GM19043 (cell line): ENCODE measurements around the gene IQSEC2.

Experiments
- ATAC-seq: cut with Tn5 transposase; IDR thresholded peaks from one replicate; pipeline ENCODE4 v1.9.1; 2021; ENCODE audit warnings: low read depth; ENCODE audit not compliant: unreplicated experiment

The IQSEC2 gene

DNA sequence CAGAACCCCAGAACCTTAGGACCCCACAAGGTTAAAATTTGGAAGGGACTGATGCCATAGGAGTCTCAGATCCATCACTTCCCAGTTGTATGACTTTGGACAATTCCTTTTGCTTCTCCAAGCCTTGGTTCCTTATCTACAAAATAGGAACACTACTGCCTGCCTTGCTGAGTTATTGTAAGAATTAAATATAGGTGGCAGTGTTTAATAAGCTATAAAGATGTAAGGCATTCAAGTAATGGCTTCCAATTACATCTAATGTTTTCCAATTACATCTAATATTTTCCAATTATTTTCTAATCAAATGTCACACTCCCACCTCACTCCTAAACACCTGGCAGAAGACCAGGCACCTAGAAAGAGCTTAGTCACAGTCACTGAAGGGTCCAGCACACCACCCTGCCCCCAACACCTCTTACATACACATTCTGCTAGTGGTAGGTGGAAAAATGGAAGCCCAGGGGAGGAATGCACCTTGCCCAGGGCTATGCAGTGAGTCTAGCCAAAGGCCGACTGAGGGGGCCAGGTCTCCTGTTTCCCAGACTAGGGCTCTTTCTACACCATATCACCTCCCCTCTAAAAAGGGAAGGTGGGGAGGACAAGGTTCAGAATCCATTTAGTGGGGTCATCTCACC, 31.9 kb downstream of the IQSEC2 start:
- ATAC-seq, result no peak

DNA sequence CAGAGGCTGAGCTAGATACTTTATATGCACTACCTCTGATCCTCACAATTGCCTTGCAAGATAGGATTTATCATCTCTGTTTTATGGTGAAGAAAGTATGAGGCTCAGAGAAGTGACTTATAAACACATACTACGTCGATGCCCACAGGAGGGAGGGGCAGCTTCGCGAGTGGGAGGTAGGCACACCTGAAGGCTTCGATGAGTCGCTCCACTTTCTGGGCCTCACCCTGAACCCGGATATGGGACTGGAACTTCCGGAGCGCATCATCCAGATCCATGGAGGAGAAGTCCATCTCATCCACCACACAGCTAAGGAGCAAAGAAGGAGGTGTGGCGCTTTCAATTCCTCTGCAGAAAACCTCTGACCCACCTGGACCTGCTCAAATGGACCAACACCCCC, 33.5 kb downstream of the IQSEC2 start:
- no peak for ATAC-seq

DNA sequence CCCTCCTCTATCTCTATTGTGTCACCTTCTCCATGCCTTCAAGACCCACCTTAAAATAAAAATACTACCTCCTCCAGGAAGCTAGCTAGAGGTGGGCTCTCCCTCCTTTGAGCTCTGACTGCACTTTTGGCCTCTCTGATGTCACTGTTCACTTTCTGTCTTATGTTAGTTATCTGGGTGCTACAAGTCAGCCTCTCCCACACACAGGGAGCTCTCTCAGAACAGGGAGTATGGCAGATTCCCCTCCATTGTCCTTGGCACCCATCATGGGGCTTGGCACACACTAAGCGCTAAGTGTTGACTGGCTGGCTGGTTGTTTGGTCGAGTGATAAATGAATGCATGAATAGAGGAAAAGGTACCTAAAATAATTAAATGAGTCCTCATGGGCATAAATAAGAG, 35.2 kb downstream of the IQSEC2 start:
- ATAC-seq, result no peak

DNA sequence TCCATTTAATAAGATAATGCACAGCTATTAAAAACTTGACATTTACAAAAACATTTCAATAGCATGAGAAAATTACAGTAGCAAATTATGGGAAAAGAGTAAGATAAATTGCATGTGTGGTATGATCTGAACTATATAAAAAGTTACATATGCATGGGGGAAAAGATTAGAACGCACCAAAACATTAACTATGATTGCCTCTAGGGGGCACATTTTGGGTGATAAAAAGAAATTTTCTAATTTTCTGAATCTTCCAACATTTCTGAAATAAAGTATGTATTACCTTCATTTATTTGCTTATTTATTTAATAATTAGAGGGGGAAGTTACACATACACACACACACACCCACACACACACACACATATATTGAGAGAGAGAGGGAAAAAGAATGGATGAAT, 36.8 kb downstream of the IQSEC2 start:
- no peak for ATAC-seq

DNA sequence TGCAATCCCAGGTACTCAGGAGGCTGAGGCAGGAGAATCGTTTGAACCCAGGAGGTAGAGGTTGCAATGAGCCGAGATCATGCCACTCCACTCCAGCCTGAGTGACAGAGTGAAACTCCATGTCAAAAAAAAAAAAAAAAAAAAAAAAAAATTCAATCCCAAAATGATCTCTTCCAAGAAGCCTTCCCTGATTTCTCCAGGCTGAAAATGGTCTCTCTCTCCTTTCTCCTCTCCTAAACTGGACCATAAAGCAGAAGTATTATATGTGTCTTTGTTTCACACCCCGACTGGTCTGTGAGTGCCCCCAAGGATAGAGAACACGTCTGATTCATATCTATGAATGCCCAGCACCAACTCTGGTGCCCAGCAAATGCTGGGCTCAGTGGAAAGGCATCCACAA, 39.1 kb downstream of the IQSEC2 start:
- no peak for ATAC-seq

DNA sequence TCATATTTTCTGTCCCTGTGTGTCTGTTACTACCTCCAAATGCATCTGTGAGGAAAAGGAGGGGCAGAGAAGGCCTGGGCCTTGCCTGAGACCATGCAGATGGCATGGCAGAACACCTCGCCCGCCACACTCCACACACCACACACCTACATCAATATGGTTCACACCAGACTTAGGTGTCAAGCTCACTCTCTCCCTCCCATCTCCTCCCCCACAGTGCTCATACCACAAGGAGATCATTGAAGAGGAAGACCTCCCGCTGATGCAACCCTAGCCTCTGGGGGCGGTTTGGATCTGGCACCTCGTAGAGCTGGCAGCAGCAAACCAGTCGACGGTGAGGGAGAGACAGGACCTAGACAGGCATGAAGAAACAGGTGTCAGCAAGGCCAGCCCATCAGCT, 39.8 kb downstream of the IQSEC2 start:
- ATAC-seq, result no peak

DNA sequence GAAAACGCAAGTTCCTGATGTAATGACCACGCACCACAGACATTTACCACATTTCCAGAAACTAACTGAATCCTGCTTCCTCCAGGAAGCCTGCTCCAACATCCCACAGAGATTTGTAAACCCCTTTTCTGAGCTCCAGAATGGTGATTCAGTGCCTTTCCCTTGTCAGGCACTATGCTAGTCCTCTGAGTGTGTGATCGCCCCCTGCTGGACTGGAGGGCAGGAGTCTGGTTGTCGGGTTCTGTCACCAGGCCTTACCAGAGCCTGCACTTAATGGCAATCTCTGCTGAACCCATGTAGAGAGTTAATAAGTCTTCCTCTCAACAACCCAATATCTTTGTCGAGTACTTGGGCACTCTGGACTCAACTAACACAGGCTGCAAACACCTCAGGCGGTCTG, 41.9 kb downstream of the IQSEC2 start:
- no peak for ATAC-seq

DNA sequence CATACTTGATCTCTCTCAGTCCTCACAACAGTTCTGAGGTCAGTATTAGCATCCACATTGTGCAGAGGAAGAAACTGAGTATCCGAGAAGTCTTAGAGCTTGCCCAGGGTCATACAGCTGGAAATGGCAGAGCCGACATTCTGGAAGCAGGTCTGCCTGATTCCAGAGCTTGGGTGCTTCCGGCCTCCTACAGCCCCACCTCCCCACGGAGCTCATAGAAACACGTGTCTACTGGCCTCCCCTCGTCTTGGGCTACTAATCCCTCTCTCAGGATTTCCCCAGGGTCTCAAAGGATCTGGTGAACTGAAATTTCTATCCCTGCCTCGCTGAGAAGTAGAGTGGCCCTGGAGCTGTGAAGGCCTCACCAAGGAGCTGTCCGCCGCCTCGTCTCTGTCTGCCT, 44.3 kb downstream of the IQSEC2 start:
- no peak for ATAC-seq

DNA sequence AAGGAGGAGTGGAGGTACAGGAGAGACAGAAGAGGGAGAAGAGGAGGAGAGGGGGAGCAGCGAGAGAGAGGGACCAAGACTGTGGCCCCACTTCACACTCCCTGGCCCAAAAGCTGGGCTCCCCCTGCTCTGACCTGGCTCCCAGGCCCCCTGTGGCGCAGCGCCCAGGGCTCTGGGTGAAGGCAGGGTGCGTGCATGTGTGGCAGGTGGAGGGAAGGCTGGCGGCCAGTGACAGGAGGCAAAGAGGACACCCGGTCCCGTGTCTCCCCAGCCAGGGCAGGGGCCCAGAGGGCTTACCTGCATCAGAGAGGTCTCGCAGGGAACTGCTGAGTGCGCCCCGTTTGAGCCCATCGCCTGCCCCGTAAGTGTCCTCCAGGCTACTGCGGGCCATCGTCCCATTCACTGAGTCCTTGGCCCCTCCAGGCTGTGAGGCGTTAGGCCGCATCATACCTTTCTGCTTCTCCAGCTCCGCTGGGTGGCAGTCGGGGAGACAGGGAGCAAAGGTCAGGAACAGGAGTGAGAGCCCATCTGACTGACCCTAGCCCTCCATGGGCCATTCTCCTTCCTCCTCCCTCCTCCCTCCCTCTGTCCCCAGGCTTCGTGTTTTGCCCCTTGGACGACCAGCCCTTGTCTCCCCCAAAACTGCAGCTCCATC, 45.2 kb downstream of the IQSEC2 start:
- no peak for ATAC-seq

DNA sequence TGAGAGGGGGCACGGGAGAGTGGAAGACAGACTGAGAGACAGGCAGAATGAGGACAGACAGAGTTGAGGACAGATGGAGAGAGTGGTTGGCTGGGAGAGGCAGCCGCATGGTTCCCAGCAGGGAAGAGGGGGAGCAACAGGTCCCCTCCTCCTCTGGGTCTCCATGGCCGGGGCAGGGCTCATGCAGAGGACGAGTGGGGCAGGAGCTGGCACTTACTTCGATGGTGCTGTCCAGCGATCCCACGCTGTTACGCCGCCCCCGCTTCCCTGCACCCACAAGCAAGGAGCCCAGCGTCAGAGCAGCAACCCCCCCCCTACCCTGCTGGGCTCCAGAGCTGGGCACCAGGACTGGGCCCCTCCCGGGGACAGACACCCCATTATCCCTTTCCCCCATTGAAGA, 45.8 kb downstream of the IQSEC2 start:
- ATAC-seq, result no peak

DNA sequence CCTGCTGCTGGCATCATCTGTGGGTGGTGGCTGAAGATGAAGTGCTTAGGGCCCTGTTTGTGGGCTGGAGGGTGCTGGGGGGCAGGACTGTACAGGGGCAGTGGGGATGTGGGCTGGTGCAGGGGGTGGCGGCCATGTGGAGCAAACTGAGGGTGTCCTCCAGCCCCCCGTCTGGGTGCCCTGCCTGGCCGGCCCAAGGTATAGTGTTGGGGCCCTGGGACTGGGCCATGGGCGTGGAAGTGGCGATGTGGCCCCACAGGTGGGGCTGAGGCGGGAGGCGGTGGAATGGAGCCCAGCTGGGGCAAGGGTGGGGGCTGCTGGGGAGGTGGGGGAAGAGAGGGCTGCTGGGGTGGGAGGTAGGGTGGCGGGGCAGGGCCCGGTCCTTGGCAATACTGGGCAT, 46.9 kb downstream of the IQSEC2 start:
- ATAC-seq, result no peak

DNA sequence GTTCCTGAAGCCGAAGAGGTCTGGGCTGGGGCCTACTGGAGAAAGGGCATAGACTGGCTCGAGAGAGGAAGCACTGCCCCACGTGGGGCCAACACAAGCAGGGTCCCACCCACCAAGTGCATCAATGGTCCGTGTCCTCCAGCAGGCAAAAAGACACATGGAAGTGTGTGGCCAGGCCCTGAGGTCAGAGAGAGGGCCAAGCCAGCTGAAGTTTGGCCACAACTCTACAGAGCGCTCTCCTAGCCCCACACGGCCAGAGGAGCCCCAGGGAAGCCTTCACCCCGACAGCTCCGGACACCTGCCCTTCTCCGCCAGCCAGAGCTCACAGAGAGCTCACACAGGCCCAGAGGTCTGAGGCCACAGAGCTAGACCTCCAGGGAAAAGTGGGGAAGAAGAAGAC, 47.8 kb downstream of the IQSEC2 start:
- no peak for ATAC-seq

DNA sequence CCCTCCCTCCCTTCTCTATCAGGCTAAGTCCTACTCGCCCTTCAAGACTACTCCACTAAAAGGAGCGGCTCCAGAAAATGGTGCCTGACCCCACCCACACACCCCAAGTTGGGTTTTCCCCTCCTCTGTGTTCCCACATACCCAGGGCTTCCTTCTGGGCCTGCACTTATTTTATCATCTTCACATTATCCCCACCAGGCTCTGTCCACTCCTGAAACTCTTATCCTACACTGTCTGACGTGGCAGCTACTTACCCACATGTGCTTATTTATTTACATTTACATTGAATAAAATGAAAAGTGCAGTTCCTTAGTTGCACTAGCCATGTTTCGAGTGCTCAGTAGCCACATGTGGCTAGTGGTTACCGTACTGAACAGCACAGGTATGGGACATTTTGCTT, 51.3 kb downstream of the IQSEC2 start:
- no peak for ATAC-seq

DNA sequence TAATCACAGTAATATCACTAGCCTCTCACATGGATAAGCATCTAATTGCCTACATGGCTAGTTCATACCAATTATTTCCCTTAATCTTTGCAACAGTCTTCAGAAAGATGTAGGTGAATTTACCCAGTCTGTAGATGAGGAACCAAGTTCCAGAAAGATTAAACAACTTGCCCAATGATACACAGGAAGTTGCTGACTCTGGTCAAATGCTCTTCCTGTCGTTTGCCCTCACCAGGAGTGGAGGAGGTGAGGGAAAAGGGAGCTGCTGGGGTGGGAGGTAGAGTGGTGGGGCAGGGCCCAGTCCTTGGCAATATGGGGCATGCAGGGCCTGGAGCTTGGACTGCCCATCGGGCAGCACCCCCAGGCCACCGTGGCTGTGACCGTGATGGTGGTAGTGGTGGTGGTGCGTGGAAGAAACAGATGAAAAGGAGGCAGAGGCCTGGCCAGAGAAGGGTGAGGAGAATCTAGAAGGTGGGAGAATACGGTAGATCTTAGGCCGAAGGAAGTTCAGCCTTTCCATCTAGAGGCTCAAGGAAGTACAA, 54.1 kb downstream of the IQSEC2 start:
- ATAC-seq, result no peak

DNA sequence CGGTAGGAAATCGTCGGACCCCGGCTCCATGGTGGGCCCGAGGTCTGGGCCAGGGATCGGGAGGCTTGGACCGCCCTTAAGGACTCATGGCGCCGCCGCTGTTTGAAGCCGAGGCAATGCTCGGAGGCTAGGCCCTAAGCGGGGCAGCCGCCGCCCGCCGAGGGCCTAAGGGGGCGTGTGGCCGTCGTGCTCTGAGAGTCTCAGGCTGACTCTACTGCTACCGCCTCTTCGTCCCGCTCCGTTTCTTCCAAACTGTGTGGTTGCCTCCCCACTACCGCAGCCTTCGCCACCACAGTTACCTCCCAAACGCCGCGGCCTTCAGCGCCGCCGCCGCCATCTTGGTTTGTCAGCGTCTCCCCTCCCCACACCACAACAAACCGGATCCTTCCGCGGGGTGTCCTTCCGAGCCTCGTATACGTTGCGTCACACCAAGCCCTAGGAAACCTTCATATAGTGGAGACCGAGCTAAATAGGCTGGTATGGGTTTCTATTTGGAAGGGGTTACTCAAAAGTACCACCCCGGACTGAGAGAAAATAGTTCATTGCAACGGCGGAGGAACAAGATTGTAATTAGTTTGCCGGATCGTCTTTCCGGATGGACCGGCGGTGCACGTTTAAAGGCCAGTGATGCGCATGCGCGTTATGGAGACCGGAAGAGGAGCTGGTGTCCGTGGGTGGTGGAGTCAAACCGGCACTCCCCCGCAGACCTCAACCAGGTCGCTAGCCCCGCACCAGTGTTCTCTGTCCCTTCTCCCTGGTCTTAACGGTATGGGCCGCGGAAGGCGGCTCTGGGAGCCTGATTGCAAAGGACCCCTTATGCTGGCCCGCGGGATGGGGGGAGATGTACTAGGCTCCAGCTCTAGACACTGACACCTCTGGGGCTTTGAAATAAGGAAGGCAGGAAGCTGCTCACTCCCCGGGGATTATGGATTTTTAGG, 56.3 kb downstream of the IQSEC2 start, which contains the start of gene KDM5C:
TSS of gene KDM5C (minus strand) at position 348 of the 938 bp plus-strand sequence. CDS start at position 30, 318 bp downstream.
- peak; percentile 49 for ATAC-seq

DNA sequence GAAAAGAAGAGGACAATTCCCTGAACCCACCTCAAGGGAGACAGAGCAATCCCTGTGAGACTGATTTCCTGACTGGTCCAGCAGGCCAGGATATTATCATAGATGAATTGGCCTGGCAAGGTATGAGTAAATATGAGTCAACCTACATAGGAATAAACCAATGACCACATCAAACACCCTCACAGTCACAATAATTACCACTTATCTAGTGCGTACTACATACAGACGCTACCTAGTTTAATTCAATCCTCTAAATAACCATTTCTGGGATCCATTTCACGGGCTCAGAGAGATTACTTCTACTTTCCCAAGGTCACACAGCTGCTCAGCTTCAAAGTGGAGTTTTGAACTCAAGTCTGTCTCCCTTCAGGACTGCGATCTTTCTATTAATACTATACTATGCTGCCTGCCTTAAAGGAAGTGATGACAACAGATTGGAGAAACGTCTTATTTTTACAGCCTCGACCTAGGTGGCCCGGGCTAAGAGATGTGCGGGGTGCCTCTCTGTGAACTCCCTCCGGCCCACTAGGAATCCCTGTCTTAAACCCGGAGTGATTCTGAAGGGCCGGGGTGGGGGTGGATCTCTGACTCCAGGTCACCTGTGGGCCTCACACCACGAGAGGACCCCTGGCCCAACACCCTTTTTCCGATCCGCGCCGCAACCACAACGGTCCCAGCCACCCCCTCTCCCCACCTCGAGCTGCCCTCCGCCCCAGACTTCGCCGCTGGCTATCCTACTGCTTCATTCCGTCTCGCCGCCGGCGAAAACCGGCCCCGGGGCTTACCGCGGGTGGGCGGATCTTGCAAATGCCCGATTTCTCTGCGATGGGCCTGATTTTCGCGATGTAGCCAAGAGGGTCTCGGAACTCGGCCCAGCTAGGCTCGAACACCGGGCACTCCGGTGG, 57.2 kb downstream of the IQSEC2 start:
- no peak for ATAC-seq

DNA sequence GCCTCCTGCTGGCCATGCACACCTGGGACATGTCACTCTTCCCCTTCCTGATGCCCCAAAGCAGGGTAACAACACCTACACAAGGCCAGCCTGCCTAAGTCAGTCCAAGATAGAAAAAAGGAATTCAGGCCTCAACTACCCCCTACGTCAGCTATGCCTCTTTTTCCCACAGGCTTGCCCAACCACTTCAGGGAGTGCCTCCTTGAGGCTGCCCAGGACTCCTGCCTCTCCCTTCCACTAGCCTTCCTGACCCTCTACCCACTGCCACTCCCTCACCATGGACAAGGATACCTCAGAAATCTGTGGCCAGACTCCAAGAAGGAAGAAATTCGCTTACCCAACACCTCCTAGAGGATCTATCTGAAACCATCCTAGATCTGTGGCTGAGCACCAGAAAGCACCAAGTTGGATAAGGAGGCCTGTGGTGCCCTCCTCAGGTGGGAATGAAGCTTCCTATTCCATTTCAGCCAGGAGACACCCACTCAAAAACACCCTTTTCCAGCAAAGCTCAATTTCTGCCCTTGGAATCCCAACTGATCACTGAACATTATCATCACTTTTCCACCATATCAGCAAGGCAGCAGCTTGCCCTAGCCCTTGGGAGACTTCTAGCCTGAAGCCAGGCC, 58.2 kb downstream of the IQSEC2 start:
- ATAC-seq, result no peak
